ENCODE data around the gene SSBP4.

- TF ChIP-seq, protein P1, sequence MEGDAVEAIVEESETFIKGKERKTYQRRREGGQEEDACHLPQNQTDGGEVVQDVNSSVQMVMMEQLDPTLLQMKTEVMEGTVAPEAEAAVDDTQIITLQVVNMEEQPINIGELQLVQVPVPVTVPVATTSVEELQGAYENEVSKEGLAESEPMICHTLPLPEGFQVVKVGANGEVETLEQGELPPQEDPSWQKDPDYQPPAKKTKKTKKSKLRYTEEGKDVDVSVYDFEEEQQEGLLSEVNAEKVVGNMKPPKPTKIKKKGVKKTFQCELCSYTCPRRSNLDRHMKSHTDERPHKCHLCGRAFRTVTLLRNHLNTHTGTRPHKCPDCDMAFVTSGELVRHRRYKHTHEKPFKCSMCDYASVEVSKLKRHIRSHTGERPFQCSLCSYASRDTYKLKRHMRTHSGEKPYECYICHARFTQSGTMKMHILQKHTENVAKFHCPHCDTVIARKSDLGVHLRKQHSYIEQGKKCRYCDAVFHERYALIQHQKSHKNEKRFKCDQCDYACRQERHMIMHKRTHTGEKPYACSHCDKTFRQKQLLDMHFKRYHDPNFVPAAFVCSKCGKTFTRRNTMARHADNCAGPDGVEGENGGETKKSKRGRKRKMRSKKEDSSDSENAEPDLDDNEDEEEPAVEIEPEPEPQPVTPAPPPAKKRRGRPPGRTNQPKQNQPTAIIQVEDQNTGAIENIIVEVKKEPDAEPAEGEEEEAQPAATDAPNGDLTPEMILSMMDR (IDR thresholded peaks at IDR 0.05; ENCODE audit: extremely low read depth in 1 of 2, insufficient read depth in 1 of 2, low read depth in 1 of 2, low read length in 2 of 2): no peak
- TF ChIP-seq EZH2 (IDR thresholded peaks at IDR 0.05; ENCODE audit: borderline replicate concordance, low read depth, low read length, severe bottlenecking): no peak
- TF ChIP-seq POLR2A (IDR thresholded peaks at IDR 0.05; ENCODE audit: low read depth, low read length): no peak
- TF ChIP-seq JUN (IDR thresholded peaks at IDR 0.05; ENCODE audit: borderline replicate concordance, insufficient read depth, insufficient read length, low read depth): no peak
- no peak for TF ChIP-seq MYC (IDR thresholded peaks at IDR 0.05; ENCODE audit: low read depth, low read length)
- TF ChIP-seq GATA2 (IDR thresholded peaks at IDR 0.05; ENCODE audit: insufficient read depth, insufficient read length, low read depth, low read length): no peak
- TF ChIP-seq POLR2AphosphoS5 (IDR thresholded peaks at IDR 0.05; ENCODE audit: insufficient read depth, low read depth, low read length): no peak
- no peak for TF ChIP-seq MAX (IDR thresholded peaks at IDR 0.05; ENCODE audit: insufficient read depth, insufficient read length)
Measured at GRCh38 chr19:18446145-18446810, 27.1 kb downstream of the SSBP4 start.
